SU-DHL-6 (cell line): ENCODE results near the gene MARCHF3.

Experiments used
- EZH2phosphoT487 ChIP-seq: fragments of 200-600 bp; sonication (generic), shearing (Covaris generic); conservative IDR thresholded peaks from 2 replicates; pipeline ENCODE4 v1.6.1; 2018; ENCODE audit warnings: mild to moderate bottlenecking, antibody characterized with exemption, low read length, moderate library complexity, mixed read lengths
- TF ChIP-seq, protein P1 (sequence below): fragments of 200-600 bp; sonication (generic); IDR thresholded peaks from one replicate; pipeline ENCODE4 v1.5.1; 2017; ENCODE audit warnings: antibody characterized with exemption, mild to moderate bottlenecking, low read length, moderate library complexity; ENCODE audit not compliant: insufficient read depth, poor library complexity, severe bottlenecking

- no peak for TF ChIP-seq EZH2phosphoT487
- TF ChIP-seq, protein P1, sequence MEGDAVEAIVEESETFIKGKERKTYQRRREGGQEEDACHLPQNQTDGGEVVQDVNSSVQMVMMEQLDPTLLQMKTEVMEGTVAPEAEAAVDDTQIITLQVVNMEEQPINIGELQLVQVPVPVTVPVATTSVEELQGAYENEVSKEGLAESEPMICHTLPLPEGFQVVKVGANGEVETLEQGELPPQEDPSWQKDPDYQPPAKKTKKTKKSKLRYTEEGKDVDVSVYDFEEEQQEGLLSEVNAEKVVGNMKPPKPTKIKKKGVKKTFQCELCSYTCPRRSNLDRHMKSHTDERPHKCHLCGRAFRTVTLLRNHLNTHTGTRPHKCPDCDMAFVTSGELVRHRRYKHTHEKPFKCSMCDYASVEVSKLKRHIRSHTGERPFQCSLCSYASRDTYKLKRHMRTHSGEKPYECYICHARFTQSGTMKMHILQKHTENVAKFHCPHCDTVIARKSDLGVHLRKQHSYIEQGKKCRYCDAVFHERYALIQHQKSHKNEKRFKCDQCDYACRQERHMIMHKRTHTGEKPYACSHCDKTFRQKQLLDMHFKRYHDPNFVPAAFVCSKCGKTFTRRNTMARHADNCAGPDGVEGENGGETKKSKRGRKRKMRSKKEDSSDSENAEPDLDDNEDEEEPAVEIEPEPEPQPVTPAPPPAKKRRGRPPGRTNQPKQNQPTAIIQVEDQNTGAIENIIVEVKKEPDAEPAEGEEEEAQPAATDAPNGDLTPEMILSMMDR, result no peak
Measured at GRCh38 chr5:126961128-126961527, 69.2 kb downstream of the MARCHF3 start.
